Stimulated activated CD4-positive, alpha-beta T cell treated with anti-CD3 and anti-CD28 coated beads, Interleukin-2, amount 100 ng/mL, for 48 hours (primary cell): Measurements from ENCODE around the gene RAD51B.

Source experiments
- DNase-seq, 2 donors: peaks; one replicate each; pipeline ENCODE4 v3.0.0-alpha.2; 2020

The RAD51B gene

GRCh38 chr14:68573722-68574121 is 754.1 kb downstream of the RAD51B start:
- no peak for DNase-seq

- no peak for DNase-seq
Observed at GRCh38 chr14:68574461-68574860, 754.9 kb downstream of the RAD51B start.

- no peak for DNase-seq
Observed at GRCh38 chr14:68574906-68575305, 755.3 kb downstream of the RAD51B start.

GRCh38 chr14:68575426-68575825 is 755.8 kb downstream of the RAD51B start:
- no peak for DNase-seq

GRCh38 chr14:68576031-68576430 is 756.5 kb downstream of the RAD51B start:
- no peak for DNase-seq

GRCh38 chr14:68576496-68577244 is 757.1 kb downstream of the RAD51B start:
- no peak for DNase-seq

GRCh38 chr14:68577802-68578541 is 758.4 kb downstream of the RAD51B start:
- no peak for DNase-seq

GRCh38 chr14:68578597-68578996 is 759.0 kb downstream of the RAD51B start:
- DNase-seq, result no peak

- no peak for DNase-seq
Observed at GRCh38 chr14:68580096-68580645, 760.6 kb downstream of the RAD51B start.

GRCh38 chr14:68580671-68581070 is 761.1 kb downstream of the RAD51B start:
- DNase-seq, result no peak

- DNase-seq, result no peak
Observed at GRCh38 chr14:68583548-68584280, 764.1 kb downstream of the RAD51B start.

GRCh38 chr14:68584786-68585185 is 765.2 kb downstream of the RAD51B start:
- DNase-seq, result no peak

GRCh38 chr14:68585690-68586089 is 766.1 kb downstream of the RAD51B start:
- no peak for DNase-seq

- DNase-seq, result no peak
Observed at GRCh38 chr14:68586896-68587751, 767.5 kb downstream of the RAD51B start.

- DNase-seq, result no peak
Observed at GRCh38 chr14:68587931-68588330, 768.4 kb downstream of the RAD51B start.

GRCh38 chr14:68589447-68590200 is 770.0 kb downstream of the RAD51B start:
- DNase-seq, result no peak

- DNase-seq, result no peak
Observed at GRCh38 chr14:68590201-68590522, 770.6 kb downstream of the RAD51B start.

- DNase-seq, result no peak
Observed at GRCh38 chr14:68591786-68592185, 772.2 kb downstream of the RAD51B start.

GRCh38 chr14:68592948-68593556 is 773.5 kb downstream of the RAD51B start:
- DNase-seq, result no peak

- DNase-seq, result no peak
Observed at GRCh38 chr14:68593806-68594536, 774.4 kb downstream of the RAD51B start.
